HepG2 (cell line): ENCODE measurements around the gene EDN2. TPM values are rescaled to one million over a fixed set of nuclear protein-coding genes. Genes with fewer than 3 reads are reported as not detected.

Experiments
- ATAC-seq: fragments of 200-7000 bp; cut with Tn5 transposase; 3 replicates; pipeline ENCODE4 v1.9.1; 2020; ENCODE audit warnings: mild to moderate bottlenecking, moderate library complexity
- BruUV-seq: library from RNA; stranded (reverse); fragments of 400-500 nt; replicated peaks from 2 replicates; lab custom pipeline; 2021; lab: Mats Ljungman, UMichigan
- CTCF ChIA-PET: fragments of 300-600 bp; formaldehyde crosslinking; extraction: SDS; loops from one replicate; lab custom pipeline; 2021; ENCODE audit warnings: low total read pairs, inconsistent platforms, low intra/inter-chr PET ratio; lab: Yijun Ruan, JAX
- POLR2A ChIA-PET: fragments of 350-600 bp; sonication (Branson Sonifier 250); formaldehyde crosslinking; loops from one replicate; lab custom pipeline; 2020; ENCODE audit warnings: antibody characterized with exemption, inconsistent platforms; lab: Yijun Ruan, JAX
- DNase-seq: peaks from one replicate; pipeline ENCODE4 v3.0.0-alpha.2; 2015; ENCODE audit warnings: low spot score
- FAIRE-seq: peaks from 3 replicates; lab custom pipeline; 2011; peaks lifted over from hg19 to GRCh38; lab: Jason Lieb, UNC
- H2AFZ ChIP-seq: one replicate; pipeline ENCODE4 v1.6.1; 2011; ENCODE audit warnings: low read length, inconsistent platforms
- H3K27ac ChIP-seq: fragments of 300-600 bp; 3 replicates; pipeline ENCODE4 v1.8.0; 2011; ENCODE audit warnings: mixed run types, mild to moderate bottlenecking, mixed read lengths, low read length, inconsistent platforms; ENCODE audit not compliant: insufficient read depth; ENCODE audit errors: extremely low read length
- H3K27me3 ChIP-seq, 2 experiments: fragments of 200-600 bp in 1 of 2; 2 replicates in 1 of 2; 3 replicates in 1 of 2; pipeline versions ENCODE4 v1.6.0 to v1.8.0; 2011; ENCODE audit warnings: low read length in 2 of 2, mild to moderate bottlenecking in 2 of 2, moderate library complexity in 2 of 2, inconsistent platforms in 1 of 2; ENCODE audit not compliant: insufficient read depth in 2 of 2, control insufficient read depth in 1 of 2
- H3K36me3 ChIP-seq, 2 experiments: fragments of 200-600 bp in 1 of 2; replicated peaks in 1 of 2; 2 replicates in 1 of 2; 3 replicates in 1 of 2; pipeline versions ENCODE4 v1.5.1 to v1.8.0; 2011; ENCODE audit warnings: low read length in 2 of 2, inconsistent platforms in 1 of 2; ENCODE audit not compliant: insufficient read depth in 2 of 2, control insufficient read depth in 1 of 2
- H3K4me1 ChIP-seq: 2 replicates; pipeline ENCODE4 v1.5.1; 2012; ENCODE audit warnings: low read length, inconsistent platforms; ENCODE audit not compliant: insufficient read depth
- H3K4me2 ChIP-seq: 2 replicates; pipeline ENCODE4 v1.6.0; 2011; ENCODE audit warnings: low read depth, low read length, inconsistent platforms
- H3K4me3 ChIP-seq, 3 experiments: fragments of 200-600 bp in 1 of 3; sonication (generic), shearing (Covaris generic) in 1 of 3; replicated peaks in 1 of 3; 2 replicates each; pipeline ENCODE4 v1.5.1; 2011 to 2016; ENCODE audit warnings: low read length in 3 of 3, inconsistent platforms in 2 of 3, low read depth in 2 of 3, mild to moderate bottlenecking in 2 of 3, control low read depth in 1 of 3, mixed read lengths in 1 of 3; ENCODE audit not compliant: insufficient read depth in 1 of 3
- H3K79me2 ChIP-seq: one replicate; pipeline ENCODE4 v1.6.1; 2011; ENCODE audit warnings: low read length, inconsistent platforms; ENCODE audit not compliant: insufficient read depth
- H3K9ac ChIP-seq: 2 replicates; pipeline ENCODE4 v1.6.0; 2011; ENCODE audit warnings: mild to moderate bottlenecking, low read depth, low read length, inconsistent platforms; ENCODE audit not compliant: insufficient read depth
- H3K9me3 ChIP-seq: 2 replicates; pipeline ENCODE4 v1.5.1; 2012; ENCODE audit warnings: mild to moderate bottlenecking, low read length
- H4K20me1 ChIP-seq: 2 replicates; pipeline ENCODE4 v1.6.0; 2011; ENCODE audit warnings: inconsistent platforms, mild to moderate bottlenecking, low read length, moderate library complexity; ENCODE audit not compliant: insufficient read depth
- CREM ChIP-seq, 2 experiments: sonication (generic) in 1 of 2; formaldehyde crosslinking in 1 of 2; IDR thresholded peaks; 2 replicates each; pipeline versions ENCODE4 v1.4.0 to v1.6.1; 2016 to 2020; ENCODE audit warnings: antibody characterized with exemption in 1 of 2, mild to moderate bottlenecking in 1 of 2, missing genetic modification reagents in 1 of 2
- ELF3 ChIP-seq: IDR thresholded peaks from 2 replicates; pipeline ENCODE4 v1.6.1; 2016; ENCODE audit warnings: missing genetic modification reagents, missing compliant biosample characterization
- FOXK1 ChIP-seq: sonication (generic); formaldehyde crosslinking; IDR thresholded peaks from 2 replicates; pipeline ENCODE4 v1.4.0; 2020; ENCODE audit warnings: low read depth, missing genetic modification reagents, borderline replicate concordance
- TAF1 ChIP-seq: sonication (generic); formaldehyde crosslinking; IDR thresholded peaks from 2 replicates; pipeline ENCODE4 v1.4.0; 2020; ENCODE audit warnings: missing genetic modification reagents
- TEAD3 ChIP-seq: optimal IDR thresholded peaks from 2 replicates; pipeline ENCODE3; 2016; ENCODE audit warnings: borderline replicate concordance
- TFAP4 ChIP-seq: sonication (generic); IDR thresholded peaks from 2 replicates; pipeline ENCODE4 v1.6.1; 2016; ENCODE audit warnings: low read depth, borderline replicate concordance
- ZBTB10 ChIP-seq: sonication (generic); formaldehyde crosslinking; IDR thresholded peaks from 2 replicates; pipeline ENCODE4 v1.4.0; 2020; ENCODE audit warnings: missing genetic modification reagents, borderline replicate concordance
- ZBTB25 ChIP-seq: IDR thresholded peaks from 2 replicates; pipeline ENCODE4 v1.6.1; 2018; ENCODE audit warnings: missing genetic modification reagents
- ZNF460 ChIP-seq: sonication (generic); formaldehyde crosslinking; IDR thresholded peaks from 2 replicates; pipeline ENCODE4 v1.5.1; 2020; ENCODE audit warnings: missing genetic modification reagents, mild to moderate bottlenecking, borderline replicate concordance
- WGBS: methylation state at CpG from one replicate; pipeline ENCODE4 v1.1.6; 2017; ENCODE audit warnings: low lambda C conversion rate; 5-methylcytosine and 5-hydroxymethylcytosine counted together
- in situ Hi-C: cut with HindIII; loops from 2 replicates; pipeline ENCODE4 v1.10.0; 2017; ENCODE audit warnings: low pct_unique_long_range_greater_than_20kb; ENCODE audit not compliant: extremely low pct_ligation_motif_present
- intact Hi-C: fragments of 100-400 bp; cut with micrococcal nuclease; formaldehyde crosslinking; loops from one replicate; pipeline ENCODE4 v1.10.0; 2022; ENCODE audit not compliant: unreplicated experiment
- polyA plus RNA-seq, 8 experiments: library from polyadenylated mRNA; depleted of rRNA in 3 of 8; stranded (reverse) in 7 of 8; unstranded in 1 of 8; fragments of >200 nt; fragmentation: Illumina TruSeq in 4 of 8; extraction: Trizol in 4 of 8; gene quantifications; 2 replicates each; pipeline versions ENCODE4 v1.2.1 to v1.2.3, GENCODE V29; 2011 to 2016; ENCODE audit warnings: low read depth in 4 of 8, missing spikeins in 1 of 8, mixed read lengths in 1 of 8; ENCODE audit not compliant: insufficient read depth in 1 of 8
- total RNA-seq, 5 experiments: library from RNA; depleted of rRNA; stranded (reverse); fragments of >200 nt; fragmentation: Illumina TruSeq; extraction: Trizol; gene quantifications; 2 replicates each; pipeline ENCODE4 v1.2.3, GENCODE V29; 2016; ENCODE audit warnings: low read depth in 1 of 5

Gene EDN2
- total and polyA plus RNA-seq, 2 of the 13 experiments (the other 11 are each of a cell fraction or from before 2014, with no cell fraction given): not detected

- in situ Hi-C loops: no loop called here
- no peak overlapping the region for H3K4me2 ChIP-seq
- 36% methylated on average over 5 of the region's 11 CpGs for WGBS
- BruUV-seq: no TSS peak
- ChIA-PET CTCF (no interaction called here), POLR2A (no interaction called here)
- H3K4me1 ChIP-seq: no peaks in the 10 kb centered on the region
- intact Hi-C loops: no loop called here
- no peaks in the 10 kb centered on the region for H4K20me1 ChIP-seq
- H3K27ac ChIP-seq: no peak overlapping the region
- H3K79me2 ChIP-seq: no peaks in the 10 kb centered on the region
- no peaks in the 10 kb centered on the region for H3K36me3 ChIP-seq
- no peak overlapping the region for H2AFZ ChIP-seq
- FAIRE-seq (no peak), DNase-seq (no peak), ATAC-seq (no peak)
- TF ChIP-seq TFAP4: no peak
- no peak for TF ChIP-seq TAF1 (CRISPR knock-in tag)
- no peak for TF ChIP-seq ZNF460 (CRISPR knock-in tag)
- no peak for TF ChIP-seq ZBTB10 (CRISPR knock-in tag)
- no peak for TF ChIP-seq ZBTB25
- TF ChIP-seq FOXK1 (CRISPR knock-in tag): no peak
- TF ChIP-seq ELF3 (CRISPR knock-in tag): no peak
- TF ChIP-seq TEAD3: no peak
- TF ChIP-seq CREM (IDR thresholded peaks at IDR 0.05): no peak
- TF ChIP-seq CREM (CRISPR knock-in tag; IDR thresholded peaks at IDR 0.05): no peak
- no peak overlapping the region for H3K4me3 ChIP-seq
- H3K9me3 ChIP-seq: no peaks in the 10 kb centered on the region
- peaks cover 0 to 11% of the 10 kb centered on the region in 2 experiments; a peak in 3 of 5 replicates for H3K27me3 ChIP-seq
- no peak overlapping the region for H3K9ac ChIP-seq
These were observed 3.8 kb upstream of the EDN2 start for GRCh38 chr1:41488040-41488951.
